GM13977 (cell line): ENCODE results near the gene KLF8.

Experiments
- DNase-seq: peaks from one replicate; pipeline ENCODE4 v3.0.0; 2012; ENCODE audit warnings: low spot score
- in situ Hi-C: fragments of 300-500 bp; cut with MboI; formaldehyde crosslinking; loops from one replicate; pipeline ENCODE4 v1.12.0; 2022; ENCODE audit warnings: low sequenced_read_pairs, low pct_unique_long_range_greater_than_20kb, mixed read lengths, inconsistent platforms; ENCODE audit not compliant: unreplicated experiment
- TF ChIP-seq, protein P1 (sequence below): IDR thresholded peaks from 2 replicates; pipeline ENCODE4 v1.5.1; 2012; ENCODE audit warnings: mild to moderate bottlenecking, control low read depth; ENCODE audit not compliant: insufficient read depth; ENCODE audit errors: extremely low read depth, missing control alignments

KLF8 gene

GRCh38 chrX:56226980-56227379, 5.2 kb upstream of the KLF8 start:
- DNase-seq, result no peak
- in situ Hi-C loops, result loop anchor here (25.0 kb wide), 1 partner anchor 315 kb away; no protein-coding TSS in a partner anchor
- TF ChIP-seq, protein P1, sequence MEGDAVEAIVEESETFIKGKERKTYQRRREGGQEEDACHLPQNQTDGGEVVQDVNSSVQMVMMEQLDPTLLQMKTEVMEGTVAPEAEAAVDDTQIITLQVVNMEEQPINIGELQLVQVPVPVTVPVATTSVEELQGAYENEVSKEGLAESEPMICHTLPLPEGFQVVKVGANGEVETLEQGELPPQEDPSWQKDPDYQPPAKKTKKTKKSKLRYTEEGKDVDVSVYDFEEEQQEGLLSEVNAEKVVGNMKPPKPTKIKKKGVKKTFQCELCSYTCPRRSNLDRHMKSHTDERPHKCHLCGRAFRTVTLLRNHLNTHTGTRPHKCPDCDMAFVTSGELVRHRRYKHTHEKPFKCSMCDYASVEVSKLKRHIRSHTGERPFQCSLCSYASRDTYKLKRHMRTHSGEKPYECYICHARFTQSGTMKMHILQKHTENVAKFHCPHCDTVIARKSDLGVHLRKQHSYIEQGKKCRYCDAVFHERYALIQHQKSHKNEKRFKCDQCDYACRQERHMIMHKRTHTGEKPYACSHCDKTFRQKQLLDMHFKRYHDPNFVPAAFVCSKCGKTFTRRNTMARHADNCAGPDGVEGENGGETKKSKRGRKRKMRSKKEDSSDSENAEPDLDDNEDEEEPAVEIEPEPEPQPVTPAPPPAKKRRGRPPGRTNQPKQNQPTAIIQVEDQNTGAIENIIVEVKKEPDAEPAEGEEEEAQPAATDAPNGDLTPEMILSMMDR, result no peak

- in situ Hi-C loops, result loop anchor here (25.0 kb wide), 1 partner anchor 317 kb away; no protein-coding TSS in a partner anchor
- no peak for DNase-seq
- TF ChIP-seq, protein P1, result no peak
These were observed 3.2 kb upstream of the KLF8 start for GRCh38 chrX:56228914-56229313.

DNA sequence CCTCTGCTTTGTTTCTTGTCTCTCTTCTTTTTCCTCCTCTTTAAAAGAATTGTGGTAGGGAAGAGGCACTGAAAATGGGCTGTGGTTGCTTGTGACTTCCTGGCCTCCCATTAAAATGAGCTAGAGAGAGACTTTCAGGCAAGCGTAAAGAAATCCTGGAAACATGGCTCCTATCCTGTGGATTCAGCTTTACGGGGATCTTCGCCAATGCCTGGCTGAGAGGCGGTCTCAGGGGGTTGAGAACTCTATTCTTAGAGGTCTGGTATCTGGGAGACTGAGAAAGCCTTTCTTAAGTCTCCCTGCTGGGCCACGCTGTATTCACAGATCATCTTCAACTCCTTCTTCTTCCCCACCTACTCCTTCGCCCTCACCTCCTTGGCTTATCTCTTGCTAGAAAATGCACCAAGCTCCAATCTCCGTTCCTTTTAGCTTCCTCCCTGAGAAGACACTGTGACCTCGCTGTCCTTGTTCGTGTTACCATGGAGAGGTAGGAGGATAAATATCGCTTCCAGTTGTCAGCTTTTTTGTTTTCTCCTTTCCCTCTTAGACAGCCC, 542 bp upstream of the KLF8 start:
- TF ChIP-seq, protein P1, result no peak
- in situ Hi-C loops, result loop anchor here (25.0 kb wide), 1 partner anchor 319 kb away; no protein-coding TSS in a partner anchor
- DNase-seq, result no peak

GRCh38 chrX:56233100-56233499, 944 bp downstream of the KLF8 start:
- TF ChIP-seq, protein P1, result no peak
- no peak for DNase-seq
- in situ Hi-C loops, result loop anchor here (25.0 kb wide), 1 partner anchor 321 kb away; no protein-coding TSS in a partner anchor

DNA sequence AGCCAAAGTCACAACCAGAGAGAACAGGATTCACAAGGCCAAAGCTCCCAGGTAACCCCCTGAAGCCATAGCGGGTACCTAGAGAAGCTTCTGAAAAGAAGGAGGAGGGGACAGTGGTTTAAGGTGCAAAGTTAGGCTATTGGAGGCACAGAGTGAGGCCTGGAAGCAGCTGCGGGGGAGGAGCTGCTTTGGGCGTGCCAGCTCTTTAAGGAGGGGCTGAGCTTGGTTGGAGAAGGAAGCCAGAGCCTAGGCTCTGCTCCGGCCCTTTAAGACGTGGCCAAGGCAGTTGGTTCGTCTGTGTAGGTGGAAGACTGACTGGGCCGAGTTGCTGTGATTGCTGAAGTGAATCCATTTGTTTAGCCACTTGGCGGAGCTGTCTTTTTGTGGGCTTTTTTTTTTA, 1.5 kb downstream of the KLF8 start:
- DNase-seq, result peak; percentile 60
- in situ Hi-C loops, result loop anchor here (25.0 kb wide), 1 partner anchor 321 kb away; no protein-coding TSS in a partner anchor
- TF ChIP-seq, protein P1, result peak; percentile 17

GRCh38 chrX:56248492-56248891, 16.3 kb downstream of the KLF8 start:
- in situ Hi-C loops, result loop anchor here (25.0 kb wide), 1 partner anchor 336 kb away; no protein-coding TSS in a partner anchor
- peak; percentile 52 for DNase-seq
- TF ChIP-seq, protein P1, result peak; percentile 70
